Measurements from ENCODE around the gene REN. TPM values are rescaled to one million over a fixed set of nuclear protein-coding genes. Genes with fewer than 3 reads are reported as not detected.
A peak's percentile ranks its signal among the peaks of the same experiment; 100 is the strongest.

Gene REN
- total RNA-seq (not detected), total RNA-seq (0 reads per million in 2 donors)

DNA sequence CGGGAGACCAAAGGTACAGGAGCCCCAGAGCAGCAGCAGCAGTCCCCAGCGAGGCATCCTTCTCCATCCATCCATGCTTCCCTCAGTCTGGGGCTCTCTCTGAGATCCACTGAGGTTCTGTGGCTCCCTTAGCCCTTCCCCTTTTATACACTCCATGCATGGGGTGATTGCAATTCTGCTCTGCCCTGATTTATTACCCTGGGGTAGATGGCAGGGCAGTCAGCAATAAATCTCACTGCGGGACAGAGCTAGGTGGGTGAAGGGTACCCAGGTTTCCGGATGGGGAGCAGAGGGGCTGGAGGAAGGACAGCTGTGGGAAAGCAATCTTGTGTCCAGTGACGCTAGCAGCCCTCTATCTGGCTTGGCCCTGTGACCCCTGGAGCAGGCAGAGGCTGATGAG is at the start of gene REN:
TSS of gene REN (minus strand) at position 119 of the 400 bp plus-strand sequence. CDS start at position 75, 44 bp downstream.
- H3K4me3 Mint-ChIP-seq = no peak within 1 kb of the TSS
- H3K27me3 Mint-ChIP-seq = peaks cover 28% of the 10 kb centered on the region
- peaks cover 8% of the 10 kb centered on the region for H3K9me3 ChIP-seq (ENCODE audit: control insufficient read depth, low read length, poor library complexity, severe bottlenecking)
- DNase-seq (no peak), ATAC-seq (no peak)
- H3K4me1 Mint-ChIP-seq = no peaks in the 10 kb centered on the region
- no peaks in the 10 kb centered on the region for H3K36me3 Mint-ChIP-seq (ENCODE audit: low read depth)
- no peak within 1 kb of the TSS for H3K27ac Mint-ChIP-seq

DNA sequence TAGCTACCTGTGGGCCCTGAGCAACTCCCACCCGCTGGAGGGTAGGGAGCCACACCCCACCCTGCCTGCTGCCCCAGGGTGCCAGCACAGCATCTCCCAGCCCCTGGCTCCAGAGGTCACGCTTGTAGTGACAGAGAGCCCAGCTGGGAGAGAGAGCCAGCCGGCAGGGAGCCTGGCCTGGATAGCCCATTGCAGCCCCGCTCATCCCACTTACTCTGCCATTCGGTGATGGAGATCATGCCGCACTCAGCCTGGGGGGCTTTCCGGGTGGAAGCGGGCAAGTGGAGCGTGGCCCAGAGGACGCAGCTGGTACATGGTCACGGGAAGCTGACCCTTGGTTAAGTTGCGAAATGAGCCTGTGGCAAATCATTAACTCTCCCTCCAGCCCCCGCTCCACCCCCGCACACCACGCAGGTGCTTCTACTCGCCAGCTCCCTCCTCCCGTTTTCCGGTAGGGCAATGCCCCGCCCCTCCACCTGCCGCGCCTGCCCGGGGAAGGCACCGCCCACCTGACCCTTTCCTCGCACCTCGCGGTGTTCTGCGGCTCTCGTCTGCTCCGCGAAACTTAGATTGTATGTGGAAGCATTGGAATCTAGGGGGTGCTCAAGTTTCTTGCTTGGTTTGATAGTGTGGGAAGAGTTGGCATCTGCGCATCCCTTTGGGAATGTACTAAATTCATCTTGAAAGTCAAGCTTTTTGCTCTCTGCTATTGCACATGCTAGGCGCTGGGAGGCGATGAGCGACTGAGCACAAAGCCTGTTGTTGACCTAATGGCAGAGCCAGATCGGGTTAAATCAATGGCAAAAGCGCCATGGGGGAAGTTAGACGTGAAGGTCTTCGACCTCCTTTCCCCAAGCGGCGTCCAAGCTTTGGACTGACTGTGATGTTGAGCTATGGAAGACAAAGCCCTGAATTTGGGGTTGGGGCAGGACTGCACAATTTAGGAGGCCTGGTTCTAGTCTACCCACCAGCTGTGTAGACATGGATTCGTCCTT is 47.8 kb upstream of the REN start, which contains the start of gene GOLT1A:
TSS of gene GOLT1A (minus strand) at position 321 of the 995 bp plus-strand sequence. CDS start at position 239, 82 bp downstream.
- H3K27ac Mint-ChIP-seq = no peak within 1 kb of the TSS
- no peaks in the 10 kb centered on the region for H3K36me3 Mint-ChIP-seq (ENCODE audit: low read depth)
- H3K9me3 ChIP-seq (ENCODE audit: control insufficient read depth, low read length, poor library complexity, severe bottlenecking) = no peaks in the 10 kb centered on the region
- ATAC-seq (peak; percentile 79), DNase-seq (peak in 1 of 3 donors; percentile 26)
- H3K4me3 Mint-ChIP-seq = peak within 1 kb of the TSS; percentile 68
- H3K27me3 Mint-ChIP-seq = peaks cover 16% of the 10 kb centered on the region
- peaks cover 18% of the 10 kb centered on the region for H3K4me1 Mint-ChIP-seq

DNA sequence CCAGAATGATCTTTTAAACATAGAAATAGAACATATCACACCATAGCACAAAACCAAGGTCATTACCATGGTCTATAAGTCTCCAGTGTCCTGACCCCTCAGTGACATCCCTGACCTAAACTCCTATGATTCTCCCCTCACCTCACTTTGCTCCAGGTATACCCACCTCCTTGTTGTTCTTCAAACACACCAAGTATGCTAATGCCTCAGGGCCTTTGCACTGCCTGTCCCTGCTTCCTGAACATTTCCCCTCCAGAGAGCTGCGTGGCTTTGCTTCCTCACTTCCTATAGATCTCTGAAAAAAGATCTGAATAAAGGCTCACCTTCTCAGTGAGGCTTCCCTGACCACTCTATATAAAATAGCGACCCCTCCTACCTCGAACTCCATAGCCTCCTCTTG is 46.6 kb upstream of the REN start:
- no peak overlapping the region for H3K27ac Mint-ChIP-seq
- H3K36me3 Mint-ChIP-seq (ENCODE audit: low read depth) = no peaks in the 10 kb centered on the region
- peaks cover 16% of the 10 kb centered on the region for H3K4me1 Mint-ChIP-seq
- H3K27me3 Mint-ChIP-seq = peaks cover 16% of the 10 kb centered on the region
- no peaks in the 10 kb centered on the region for H3K9me3 ChIP-seq (ENCODE audit: control insufficient read depth, low read length, poor library complexity, severe bottlenecking)
- no peak overlapping the region for H3K4me3 Mint-ChIP-seq
- DNase-seq = no peak
- ATAC-seq = no peak

DNA sequence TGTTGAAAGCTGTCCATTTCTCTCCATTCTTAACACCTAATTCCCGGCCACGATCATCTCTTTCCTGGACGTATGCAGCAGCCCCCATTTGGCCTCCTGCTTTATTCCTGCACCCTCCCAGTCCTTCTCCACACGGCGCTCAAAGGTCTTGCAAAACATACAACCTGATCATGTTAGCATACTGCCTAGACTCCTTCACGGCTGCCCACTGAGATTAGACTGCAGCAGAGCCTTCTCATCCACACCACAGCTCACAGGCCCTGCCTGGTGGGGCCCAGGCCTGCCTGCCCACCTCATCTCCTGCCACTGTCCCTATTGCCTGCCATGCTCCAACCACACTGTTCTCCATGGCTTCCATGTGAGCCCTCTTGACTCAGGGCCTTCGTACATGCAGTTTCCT is 44.9 kb upstream of the REN start:
- no peak overlapping the region for H3K4me3 Mint-ChIP-seq
- peaks cover 19% of the 10 kb centered on the region for H3K4me1 Mint-ChIP-seq
- H3K36me3 Mint-ChIP-seq (ENCODE audit: low read depth) = no peaks in the 10 kb centered on the region
- ATAC-seq = no peak
- peaks cover 32% of the 10 kb centered on the region for H3K27me3 Mint-ChIP-seq
- no peak overlapping the region for H3K27ac Mint-ChIP-seq
- no peaks in the 10 kb centered on the region for H3K9me3 ChIP-seq (ENCODE audit: control insufficient read depth, low read length, poor library complexity, severe bottlenecking)
- DNase-seq = no peak

DNA sequence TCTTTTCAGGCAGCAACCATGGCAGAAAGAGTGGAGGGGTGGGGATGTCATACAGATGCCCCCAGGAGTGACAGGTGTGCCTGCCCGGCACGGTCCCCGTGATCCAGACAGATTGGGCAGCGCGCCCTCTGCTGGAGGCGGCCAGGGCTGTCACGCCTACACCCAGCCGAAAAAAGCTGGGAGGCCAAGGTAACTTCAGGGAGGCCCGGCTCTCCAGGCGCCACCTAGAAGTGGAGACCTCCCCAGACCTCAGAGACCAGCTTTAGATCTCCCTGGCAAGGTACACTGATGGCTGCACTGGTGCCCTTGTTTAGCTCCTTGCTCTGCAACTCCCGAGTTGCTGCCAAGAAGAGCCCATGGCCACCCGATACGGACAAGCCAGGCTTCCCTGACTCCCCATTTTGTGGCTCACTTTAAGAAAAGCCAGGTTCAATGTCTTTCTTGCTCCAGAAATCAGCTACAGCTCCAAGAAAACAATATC is 41.0 kb upstream of the REN start:
- Mint-ChIP-seq H3K36me3 (ENCODE audit: low read depth) (no peaks in the 10 kb centered on the region), H3K27ac (no peak overlapping the region), H3K4me3 (no peak overlapping the region), H3K4me1 (peaks cover 6% of the 10 kb centered on the region), H3K27me3 (peaks cover 62% of the 10 kb centered on the region)
- DNase-seq (peak; percentile 52 to 75 (median 61)), ATAC-seq (peak; percentile 94)
- H3K9me3 ChIP-seq (ENCODE audit: control insufficient read depth, low read length, poor library complexity, severe bottlenecking) = no peaks in the 10 kb centered on the region

DNA sequence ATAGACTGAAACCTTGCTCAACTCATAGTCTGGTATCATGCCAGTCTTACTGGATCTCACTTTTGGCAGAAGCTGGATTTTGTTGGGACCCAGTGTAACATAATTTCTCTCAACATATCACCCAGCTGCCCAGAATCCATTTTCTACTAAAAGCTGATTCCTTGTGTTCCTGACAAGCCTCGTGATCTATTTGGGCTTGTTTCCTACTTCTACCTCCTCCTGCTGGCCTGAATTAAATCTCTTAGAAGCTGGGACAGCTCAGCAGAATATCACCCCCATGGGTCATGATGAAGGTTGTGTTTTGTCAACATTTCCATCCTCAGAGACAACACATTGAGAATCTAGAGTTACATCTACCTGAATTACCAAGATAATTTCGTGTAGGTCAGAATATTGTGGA is 40.0 kb upstream of the REN start:
- Mint-ChIP-seq H3K36me3 (ENCODE audit: low read depth) (no peaks in the 10 kb centered on the region), H3K4me1 (peaks cover 6% of the 10 kb centered on the region), H3K4me3 (no peak overlapping the region), H3K27me3 (peaks cover 69% of the 10 kb centered on the region), H3K27ac (no peak overlapping the region)
- ATAC-seq (no peak), DNase-seq (no peak)
- H3K9me3 ChIP-seq (ENCODE audit: control insufficient read depth, low read length, poor library complexity, severe bottlenecking) = no peaks in the 10 kb centered on the region

DNA sequence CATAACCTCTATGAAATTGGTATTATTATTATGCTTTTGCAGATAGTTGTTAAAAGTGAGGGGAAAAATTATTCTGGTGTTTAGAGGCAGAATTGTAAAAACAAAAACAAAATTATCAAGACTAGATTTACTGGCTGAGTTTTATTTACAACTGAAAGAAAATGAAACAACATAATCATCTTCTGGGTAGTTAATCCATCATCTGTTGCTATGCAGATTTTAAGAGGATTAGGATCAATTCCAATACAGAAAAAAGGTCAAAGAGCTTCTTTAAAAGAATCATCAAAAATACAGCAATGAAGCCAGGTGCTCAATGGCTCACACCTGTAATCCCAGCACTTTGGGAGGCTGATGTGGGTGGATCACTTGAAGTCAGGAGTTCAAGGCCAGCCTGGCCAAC is 39.3 kb upstream of the REN start:
- Mint-ChIP-seq H3K27me3 (peaks cover 74% of the 10 kb centered on the region), H3K4me1 (peaks cover 6% of the 10 kb centered on the region), H3K36me3 (ENCODE audit: low read depth) (no peaks in the 10 kb centered on the region), H3K4me3 (no peak overlapping the region), H3K27ac (no peak overlapping the region)
- H3K9me3 ChIP-seq (ENCODE audit: control insufficient read depth, low read length, poor library complexity, severe bottlenecking) = no peaks in the 10 kb centered on the region
- no peak for DNase-seq
- ATAC-seq = no peak

DNA sequence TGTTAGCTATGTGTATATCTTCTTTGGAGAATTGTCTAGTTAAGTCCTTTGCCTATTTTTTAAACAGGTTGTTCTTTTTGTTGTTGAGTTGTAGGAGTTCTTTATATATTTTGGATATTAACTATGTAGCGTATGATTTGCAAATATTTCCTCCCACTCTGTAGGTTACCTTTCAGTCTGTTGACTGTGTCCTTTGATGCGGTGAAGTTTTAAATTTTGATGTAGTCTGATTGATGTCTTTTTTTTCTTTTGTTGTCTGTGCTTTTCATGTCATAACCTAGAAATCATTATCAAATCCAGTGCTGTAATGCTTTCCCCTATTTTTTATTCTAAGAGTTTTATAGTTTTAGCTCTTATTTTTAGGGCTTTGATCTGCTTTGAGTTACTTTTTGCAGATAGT is 38.8 kb upstream of the REN start:
- peaks cover 4% of the 10 kb centered on the region for H3K4me1 Mint-ChIP-seq

DNA sequence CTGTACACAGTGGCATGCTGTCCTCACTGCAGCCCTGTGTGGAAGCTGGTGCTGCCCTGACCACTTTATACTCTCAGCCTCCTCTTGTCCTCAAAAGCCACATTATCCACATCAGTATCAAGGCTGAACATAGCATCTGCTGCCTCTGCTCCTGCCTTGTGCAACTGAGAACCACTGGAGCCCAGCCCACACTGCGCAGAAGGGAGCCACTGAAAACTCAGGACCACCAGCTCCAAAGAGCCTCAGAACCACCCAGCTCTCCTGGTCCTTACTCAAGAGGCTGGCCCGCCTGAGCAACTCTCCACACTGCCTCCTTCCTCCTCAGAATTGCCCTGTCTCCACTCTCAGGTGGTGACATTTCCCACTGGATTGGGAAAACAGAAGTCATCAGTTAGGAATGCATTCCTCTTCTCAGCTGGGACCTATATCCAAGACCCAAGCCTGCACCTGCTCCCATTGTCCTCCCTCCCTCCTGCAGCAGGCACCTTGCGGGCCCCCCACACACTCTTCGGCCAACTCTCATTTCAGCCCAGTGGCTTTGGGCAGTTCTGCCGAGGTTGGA is 37.1 kb upstream of the REN start:
- Mint-ChIP-seq H3K4me1 (peaks cover 4% of the 10 kb centered on the region), H3K27ac (no peak overlapping the region), H3K36me3 (ENCODE audit: low read depth) (no peaks in the 10 kb centered on the region), H3K27me3 (peaks cover 78% of the 10 kb centered on the region), H3K4me3 (no peak overlapping the region)
- H3K9me3 ChIP-seq (ENCODE audit: control insufficient read depth, low read length, poor library complexity, severe bottlenecking) = no peaks in the 10 kb centered on the region
- no peak for DNase-seq
- no peak for ATAC-seq

More for the DNA sequence above, 38.8 kb upstream of the REN start:
- ATAC-seq (no peak), DNase-seq (no peak)
- peak overlapping the region; percentile 30 for H3K27ac Mint-ChIP-seq
- H3K27me3 Mint-ChIP-seq = peaks cover 74% of the 10 kb centered on the region
- H3K9me3 ChIP-seq (ENCODE audit: control insufficient read depth, low read length, poor library complexity, severe bottlenecking) = no peaks in the 10 kb centered on the region
- H3K36me3 Mint-ChIP-seq (ENCODE audit: low read depth) = no peaks in the 10 kb centered on the region
- no peak overlapping the region for H3K4me3 Mint-ChIP-seq

DNA sequence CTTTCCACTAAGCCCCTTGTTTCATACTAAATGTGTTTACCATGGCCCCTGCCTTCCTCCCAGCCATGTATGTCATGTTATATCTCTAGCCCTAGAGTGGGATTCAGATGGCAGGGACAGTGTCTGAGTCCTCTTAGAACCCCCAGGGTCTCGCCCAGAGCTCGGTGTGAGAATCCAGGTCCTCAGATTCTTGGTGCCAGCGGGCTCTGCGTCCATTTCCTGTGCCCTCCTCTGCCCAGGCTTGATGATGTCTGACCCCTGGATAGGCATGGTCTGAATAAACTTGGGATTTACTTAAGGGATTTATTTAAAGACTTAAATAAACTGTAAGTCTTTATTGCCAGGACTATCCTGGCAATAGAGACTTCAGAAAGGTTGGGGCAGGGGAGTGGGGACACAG is 36.3 kb upstream of the REN start:
- H3K9me3 ChIP-seq (ENCODE audit: control insufficient read depth, low read length, poor library complexity, severe bottlenecking) = no peaks in the 10 kb centered on the region
- DNase-seq (no peak), ATAC-seq (no peak)
- peaks cover 4% of the 10 kb centered on the region for H3K4me1 Mint-ChIP-seq
- H3K4me3 Mint-ChIP-seq = no peak overlapping the region
- H3K27ac Mint-ChIP-seq = no peak overlapping the region
- peaks cover 77% of the 10 kb centered on the region for H3K27me3 Mint-ChIP-seq
- no peaks in the 10 kb centered on the region for H3K36me3 Mint-ChIP-seq (ENCODE audit: low read depth)

DNA sequence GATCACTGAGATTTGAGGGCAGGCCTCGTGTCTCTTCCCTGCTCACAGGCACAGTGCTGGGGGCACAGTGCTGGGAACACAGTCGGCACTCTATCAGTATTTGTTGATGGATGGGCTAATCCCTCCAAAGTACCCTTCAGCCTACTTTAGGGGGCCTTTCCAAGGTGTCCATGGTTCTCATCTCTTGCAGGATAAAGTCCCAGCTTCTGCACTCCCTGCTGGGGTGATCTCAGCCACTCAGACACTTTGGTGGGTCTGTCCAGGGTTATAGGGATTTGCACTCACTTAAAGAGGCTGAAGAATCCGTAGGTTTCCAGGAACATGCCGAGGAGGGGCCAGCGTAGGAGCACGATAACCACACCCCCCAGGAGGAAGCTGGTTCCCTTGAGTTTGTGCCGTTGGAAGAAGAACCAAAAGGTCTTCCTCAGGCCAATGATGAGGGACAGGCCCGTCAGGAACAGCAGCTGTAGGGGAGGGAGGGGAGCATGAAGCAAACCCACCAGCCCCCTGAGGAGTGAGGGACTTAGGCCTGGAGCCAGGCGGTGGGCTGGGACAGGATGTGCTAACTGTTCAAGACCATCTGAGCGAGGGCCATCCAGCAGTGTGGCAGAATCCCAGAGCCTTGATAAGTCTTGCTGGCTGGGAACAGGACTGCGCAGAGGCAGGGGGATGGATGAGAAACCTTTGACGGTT is 35.4 kb upstream of the REN start:
- DNase-seq = no peak
- no peak overlapping the region for H3K4me3 Mint-ChIP-seq
- no peaks in the 10 kb centered on the region for H3K9me3 ChIP-seq (ENCODE audit: control insufficient read depth, low read length, poor library complexity, severe bottlenecking)
- no peaks in the 10 kb centered on the region for H3K36me3 Mint-ChIP-seq (ENCODE audit: low read depth)
- H3K27ac Mint-ChIP-seq = no peak overlapping the region
- no peaks in the 10 kb centered on the region for H3K4me1 Mint-ChIP-seq
- H3K27me3 Mint-ChIP-seq = peaks cover 68% of the 10 kb centered on the region
- no peak for ATAC-seq

DNA sequence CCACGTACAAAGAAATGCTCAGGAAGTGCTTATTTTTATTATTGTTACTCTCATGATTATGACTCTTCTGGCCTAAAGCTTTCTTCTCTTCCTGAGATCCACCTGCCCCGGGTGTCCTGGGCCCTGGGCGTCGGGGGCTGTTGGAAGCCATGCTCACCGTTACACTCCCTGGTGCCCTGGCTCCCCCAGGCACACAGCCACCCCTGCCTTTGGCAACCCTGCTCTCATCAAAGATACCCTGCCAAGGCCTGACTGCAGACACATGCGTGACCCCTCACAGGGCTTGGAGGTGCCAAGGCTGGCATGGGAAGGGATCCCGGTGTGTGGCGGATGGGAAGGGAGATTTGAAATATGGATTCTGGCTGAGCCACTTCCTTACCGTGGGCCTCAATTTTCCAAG is 33.4 kb upstream of the REN start:
- no peaks in the 10 kb centered on the region for H3K9me3 ChIP-seq (ENCODE audit: control insufficient read depth, low read length, poor library complexity, severe bottlenecking)
- ATAC-seq = no peak
- peaks cover 50% of the 10 kb centered on the region for H3K27me3 Mint-ChIP-seq
- H3K4me3 Mint-ChIP-seq = no peak overlapping the region
- peaks cover 4% of the 10 kb centered on the region for H3K4me1 Mint-ChIP-seq
- DNase-seq = no peak
- H3K36me3 Mint-ChIP-seq (ENCODE audit: low read depth) = no peaks in the 10 kb centered on the region
- H3K27ac Mint-ChIP-seq = no peak overlapping the region
